ENCODE data around the gene MBP.
A peak's percentile ranks its signal among the peaks of the same experiment; 100 is the strongest.
"Not testable (repeated sequence)": the region's sequence is repeated elsewhere in the genome, so short reads cannot be mapped to it uniquely, and the experiment has no call there.

The MBP gene

DNA sequence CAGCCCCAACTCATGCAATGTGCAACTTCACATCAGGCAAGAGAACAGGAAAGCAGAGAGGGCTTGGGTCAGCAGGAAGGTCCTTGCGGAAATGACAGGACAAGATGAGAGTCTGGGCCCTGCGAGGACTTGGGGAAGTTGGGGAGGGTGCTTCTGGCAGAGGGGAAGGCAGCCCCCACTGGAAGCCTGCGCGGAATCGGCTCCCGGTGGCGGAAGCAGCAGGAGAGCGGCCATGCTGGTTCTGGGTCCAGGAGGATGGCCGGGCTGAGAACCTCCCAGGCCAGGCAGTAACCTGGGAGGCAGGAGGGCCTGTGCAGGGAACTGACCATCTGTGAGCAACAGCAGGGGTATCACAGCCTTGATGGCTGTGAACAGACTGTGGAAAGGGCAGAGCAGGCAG, 112.9 kb downstream of the MBP start:
- TF ChIP-seq ZFX (IDR thresholded peaks at IDR 0.05) = no peak
- TF ChIP-seq, protein P1, sequence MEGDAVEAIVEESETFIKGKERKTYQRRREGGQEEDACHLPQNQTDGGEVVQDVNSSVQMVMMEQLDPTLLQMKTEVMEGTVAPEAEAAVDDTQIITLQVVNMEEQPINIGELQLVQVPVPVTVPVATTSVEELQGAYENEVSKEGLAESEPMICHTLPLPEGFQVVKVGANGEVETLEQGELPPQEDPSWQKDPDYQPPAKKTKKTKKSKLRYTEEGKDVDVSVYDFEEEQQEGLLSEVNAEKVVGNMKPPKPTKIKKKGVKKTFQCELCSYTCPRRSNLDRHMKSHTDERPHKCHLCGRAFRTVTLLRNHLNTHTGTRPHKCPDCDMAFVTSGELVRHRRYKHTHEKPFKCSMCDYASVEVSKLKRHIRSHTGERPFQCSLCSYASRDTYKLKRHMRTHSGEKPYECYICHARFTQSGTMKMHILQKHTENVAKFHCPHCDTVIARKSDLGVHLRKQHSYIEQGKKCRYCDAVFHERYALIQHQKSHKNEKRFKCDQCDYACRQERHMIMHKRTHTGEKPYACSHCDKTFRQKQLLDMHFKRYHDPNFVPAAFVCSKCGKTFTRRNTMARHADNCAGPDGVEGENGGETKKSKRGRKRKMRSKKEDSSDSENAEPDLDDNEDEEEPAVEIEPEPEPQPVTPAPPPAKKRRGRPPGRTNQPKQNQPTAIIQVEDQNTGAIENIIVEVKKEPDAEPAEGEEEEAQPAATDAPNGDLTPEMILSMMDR (conservative IDR thresholded peaks at IDR 0.05) = no peak
- H3K27ac ChIP-seq = no peak overlapping the region

DNA sequence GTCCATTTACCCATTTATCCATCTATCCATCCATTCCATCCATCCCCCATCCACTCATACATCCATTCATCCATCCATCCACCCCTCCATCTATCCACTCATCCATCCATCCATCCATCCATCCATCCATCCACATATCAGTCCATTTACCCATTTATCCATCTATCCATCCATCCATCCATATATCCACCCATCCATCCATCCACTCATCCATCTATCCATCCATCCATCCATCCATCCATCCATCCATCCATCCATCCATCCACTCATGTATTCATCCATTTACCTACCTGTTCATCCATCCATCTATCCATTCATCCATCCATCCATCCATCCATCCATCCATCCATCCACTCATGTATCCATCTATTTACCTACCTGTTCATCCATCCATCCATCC, 113.9 kb downstream of the MBP start:
- H3K27ac ChIP-seq = not testable (repeated sequence)

DNA sequence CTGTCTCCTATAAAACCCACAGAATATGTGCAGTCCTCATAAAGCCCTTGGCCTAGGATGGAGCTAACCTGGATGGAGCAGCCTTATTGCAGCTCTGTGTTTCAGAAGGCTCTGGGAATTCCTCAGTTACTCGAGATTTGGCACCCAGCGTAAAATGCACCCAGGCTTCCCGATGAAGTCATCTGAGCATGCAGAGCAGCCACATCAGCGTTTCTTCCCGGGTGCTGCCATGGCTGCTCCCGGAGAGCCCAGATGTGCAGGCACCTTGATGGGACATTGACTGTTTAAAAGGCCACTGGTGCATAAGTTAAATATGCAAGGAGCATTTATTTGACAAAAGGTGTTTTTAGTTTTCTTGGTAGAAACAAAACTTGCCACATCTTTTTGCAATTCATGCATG, 115.2 kb downstream of the MBP start:
- TF ChIP-seq ZFX (IDR thresholded peaks at IDR 0.05) = no peak
- TF ChIP-seq, protein P1 (conservative IDR thresholded peaks at IDR 0.05) = no peak
- H3K27ac ChIP-seq = no peak overlapping the region

DNA sequence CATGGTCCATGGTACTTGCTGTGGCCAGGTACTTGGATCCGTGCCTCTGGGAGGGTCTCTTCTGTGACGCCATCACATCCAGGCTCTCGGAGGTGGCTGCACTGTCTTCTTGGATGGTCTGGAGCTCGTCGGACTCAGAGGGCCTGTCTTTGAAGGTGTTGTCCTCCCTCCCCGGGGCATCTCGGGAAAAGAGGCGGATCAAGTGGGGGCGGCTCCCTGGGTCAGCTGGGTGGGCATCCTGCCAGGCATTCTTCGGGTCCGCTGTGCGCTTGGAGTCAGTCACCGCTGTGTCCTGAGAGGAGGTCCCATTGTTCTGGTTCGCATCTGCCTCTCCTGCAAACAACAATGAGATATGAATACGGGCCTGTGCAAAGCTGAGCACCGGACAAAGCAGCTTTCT, 115.6 kb downstream of the MBP start:
- TF ChIP-seq, protein P1 (conservative IDR thresholded peaks at IDR 0.05) = no peak
- no peak for TF ChIP-seq ZFX (IDR thresholded peaks at IDR 0.05)
- no peak overlapping the region for H3K27ac ChIP-seq

DNA sequence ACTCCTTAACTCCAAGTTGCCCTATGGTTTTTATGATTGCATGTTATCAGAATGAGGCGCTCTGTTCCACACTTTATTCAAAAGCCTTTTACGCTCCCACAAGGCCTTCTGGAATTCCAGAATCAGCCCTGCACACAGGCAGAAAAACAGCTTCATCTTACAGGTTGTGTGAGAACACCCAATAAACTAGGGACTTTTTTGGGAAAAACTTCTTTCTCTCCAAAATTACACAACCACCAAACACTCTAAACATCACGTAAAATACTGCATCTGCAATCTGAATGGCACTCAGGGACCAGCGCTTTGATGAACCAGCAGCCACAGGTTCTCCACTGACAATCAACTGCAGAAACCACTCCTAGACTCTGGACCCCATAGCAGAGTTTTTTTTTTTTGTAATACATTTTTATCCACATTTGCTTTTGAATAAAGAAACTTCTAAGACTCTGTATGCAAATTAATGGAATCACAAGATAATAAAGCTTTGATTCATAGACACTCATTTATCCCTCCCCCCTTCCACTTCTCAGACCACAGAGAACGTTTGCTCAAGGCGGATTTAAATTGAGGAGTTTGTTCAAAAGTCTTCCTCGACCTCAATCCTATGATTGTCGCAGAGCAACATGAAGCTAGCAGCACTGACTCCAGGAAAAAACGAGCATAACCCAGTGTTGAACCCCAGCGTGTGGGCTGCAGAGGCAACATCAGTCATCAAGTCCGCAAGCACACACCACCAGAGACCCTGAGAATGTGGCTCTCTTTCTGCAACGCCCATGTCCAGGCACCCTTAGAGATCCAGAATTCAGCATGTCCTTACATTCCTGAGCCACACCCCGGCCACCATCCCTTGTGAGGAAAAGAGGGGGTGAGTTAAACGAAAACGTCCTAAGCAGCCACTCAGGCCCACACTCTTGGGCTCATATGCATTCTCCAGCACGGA, 116.5 kb downstream of the MBP start:
- H3K27ac ChIP-seq = no peak overlapping the region
- TF ChIP-seq, protein P1 (conservative IDR thresholded peaks at IDR 0.05) = no peak
- TF ChIP-seq ZFX (IDR thresholded peaks at IDR 0.05) = no peak

DNA sequence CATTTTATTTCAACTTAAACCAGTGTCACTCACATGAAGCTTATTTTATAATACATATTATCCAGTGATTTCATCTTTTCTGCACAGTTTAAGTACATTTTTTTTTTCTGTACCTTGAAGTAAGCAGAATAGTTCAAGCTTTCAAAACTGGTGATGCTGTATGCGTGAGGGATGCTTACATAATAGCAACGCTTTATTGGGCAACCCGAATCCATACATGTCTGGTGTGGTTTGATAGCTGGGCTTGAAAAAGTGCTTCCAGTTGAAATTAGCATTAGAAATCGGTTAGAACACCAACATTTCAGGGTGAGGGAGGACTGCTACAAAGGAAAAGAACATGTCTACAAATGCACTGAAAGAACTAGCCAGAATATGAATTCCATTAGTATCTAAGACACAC, 117.4 kb downstream of the MBP start:
- TF ChIP-seq, protein P1 (conservative IDR thresholded peaks at IDR 0.05) = no peak
- TF ChIP-seq ZFX (IDR thresholded peaks at IDR 0.05) = no peak
- H3K27ac ChIP-seq = no peak overlapping the region

DNA sequence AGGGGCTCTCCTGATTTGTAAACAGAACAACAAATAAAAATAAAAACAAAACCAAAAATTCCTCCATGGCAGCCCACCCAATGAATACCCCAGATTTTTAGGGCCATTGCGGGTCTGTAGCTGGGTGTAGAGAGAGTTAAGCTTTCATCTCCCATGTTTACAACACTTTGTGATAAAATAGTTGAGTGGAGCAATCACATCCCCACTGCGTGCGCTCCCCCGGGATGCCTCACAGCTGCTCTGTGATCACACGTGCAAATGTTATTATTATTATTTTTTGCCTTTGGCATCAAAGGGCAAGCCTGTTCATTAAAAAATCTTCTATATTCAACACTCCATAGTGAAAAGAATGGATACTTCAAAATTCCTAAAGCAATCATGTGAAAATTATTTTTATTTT, 118.0 kb downstream of the MBP start:
- TF ChIP-seq ZFX (IDR thresholded peaks at IDR 0.05) = no peak
- TF ChIP-seq, protein P1 (conservative IDR thresholded peaks at IDR 0.05) = no peak
- H3K27ac ChIP-seq = peak overlapping the region; percentile 16; the same call in 1 of the 2 replicates

All from C4-2B (cell line).